ENCODE results near the gene KCNJ15.
"Not testable (repeated sequence)": the region's sequence is repeated elsewhere in the genome, so short reads cannot be mapped to it uniquely, and the experiment has no call there.

DNA sequence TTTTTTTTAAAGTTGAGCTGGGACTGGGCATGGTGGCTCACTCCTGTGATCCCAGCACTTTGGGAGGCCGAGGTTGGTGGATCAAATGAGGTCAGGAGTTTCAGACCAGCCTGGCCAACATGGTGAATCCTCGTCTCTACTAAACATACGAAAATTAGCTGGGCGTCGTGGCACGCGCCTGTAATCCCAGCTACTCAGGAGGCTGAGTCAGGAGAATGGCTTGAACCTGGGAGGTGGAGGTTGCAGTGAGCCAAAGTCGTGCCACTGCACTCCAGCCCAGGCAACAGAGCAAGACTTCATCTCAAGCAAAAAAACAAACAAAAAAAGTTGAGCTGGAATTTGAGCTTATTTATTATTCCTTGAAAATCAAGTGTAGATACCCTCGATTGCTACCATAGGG, 21.5 kb upstream of the KCNJ15 start:
- TF ChIP-seq, protein P1, sequence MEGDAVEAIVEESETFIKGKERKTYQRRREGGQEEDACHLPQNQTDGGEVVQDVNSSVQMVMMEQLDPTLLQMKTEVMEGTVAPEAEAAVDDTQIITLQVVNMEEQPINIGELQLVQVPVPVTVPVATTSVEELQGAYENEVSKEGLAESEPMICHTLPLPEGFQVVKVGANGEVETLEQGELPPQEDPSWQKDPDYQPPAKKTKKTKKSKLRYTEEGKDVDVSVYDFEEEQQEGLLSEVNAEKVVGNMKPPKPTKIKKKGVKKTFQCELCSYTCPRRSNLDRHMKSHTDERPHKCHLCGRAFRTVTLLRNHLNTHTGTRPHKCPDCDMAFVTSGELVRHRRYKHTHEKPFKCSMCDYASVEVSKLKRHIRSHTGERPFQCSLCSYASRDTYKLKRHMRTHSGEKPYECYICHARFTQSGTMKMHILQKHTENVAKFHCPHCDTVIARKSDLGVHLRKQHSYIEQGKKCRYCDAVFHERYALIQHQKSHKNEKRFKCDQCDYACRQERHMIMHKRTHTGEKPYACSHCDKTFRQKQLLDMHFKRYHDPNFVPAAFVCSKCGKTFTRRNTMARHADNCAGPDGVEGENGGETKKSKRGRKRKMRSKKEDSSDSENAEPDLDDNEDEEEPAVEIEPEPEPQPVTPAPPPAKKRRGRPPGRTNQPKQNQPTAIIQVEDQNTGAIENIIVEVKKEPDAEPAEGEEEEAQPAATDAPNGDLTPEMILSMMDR (IDR thresholded peaks at IDR 0.05), result not testable (repeated sequence)
- TF ChIP-seq SIN3A (IDR thresholded peaks at IDR 0.05; ENCODE audit: borderline replicate concordance, insufficient read depth, low read depth, low read length); POLR2AphosphoS5 (IDR thresholded peaks at IDR 0.05; ENCODE audit: low read depth, low read length); TCF7L2 (IDR thresholded peaks at IDR 0.05; ENCODE audit: low read depth, low read length): not testable (repeated sequence)
- TF ChIP-seq, protein P2, sequence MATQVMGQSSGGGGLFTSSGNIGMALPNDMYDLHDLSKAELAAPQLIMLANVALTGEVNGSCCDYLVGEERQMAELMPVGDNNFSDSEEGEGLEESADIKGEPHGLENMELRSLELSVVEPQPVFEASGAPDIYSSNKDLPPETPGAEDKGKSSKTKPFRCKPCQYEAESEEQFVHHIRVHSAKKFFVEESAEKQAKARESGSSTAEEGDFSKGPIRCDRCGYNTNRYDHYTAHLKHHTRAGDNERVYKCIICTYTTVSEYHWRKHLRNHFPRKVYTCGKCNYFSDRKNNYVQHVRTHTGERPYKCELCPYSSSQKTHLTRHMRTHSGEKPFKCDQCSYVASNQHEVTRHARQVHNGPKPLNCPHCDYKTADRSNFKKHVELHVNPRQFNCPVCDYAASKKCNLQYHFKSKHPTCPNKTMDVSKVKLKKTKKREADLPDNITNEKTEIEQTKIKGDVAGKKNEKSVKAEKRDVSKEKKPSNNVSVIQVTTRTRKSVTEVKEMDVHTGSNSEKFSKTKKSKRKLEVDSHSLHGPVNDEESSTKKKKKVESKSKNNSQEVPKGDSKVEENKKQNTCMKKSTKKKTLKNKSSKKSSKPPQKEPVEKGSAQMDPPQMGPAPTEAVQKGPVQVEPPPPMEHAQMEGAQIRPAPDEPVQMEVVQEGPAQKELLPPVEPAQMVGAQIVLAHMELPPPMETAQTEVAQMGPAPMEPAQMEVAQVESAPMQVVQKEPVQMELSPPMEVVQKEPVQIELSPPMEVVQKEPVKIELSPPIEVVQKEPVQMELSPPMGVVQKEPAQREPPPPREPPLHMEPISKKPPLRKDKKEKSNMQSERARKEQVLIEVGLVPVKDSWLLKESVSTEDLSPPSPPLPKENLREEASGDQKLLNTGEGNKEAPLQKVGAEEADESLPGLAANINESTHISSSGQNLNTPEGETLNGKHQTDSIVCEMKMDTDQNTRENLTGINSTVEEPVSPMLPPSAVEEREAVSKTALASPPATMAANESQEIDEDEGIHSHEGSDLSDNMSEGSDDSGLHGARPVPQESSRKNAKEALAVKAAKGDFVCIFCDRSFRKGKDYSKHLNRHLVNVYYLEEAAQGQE (IDR thresholded peaks at IDR 0.05; ENCODE audit: insufficient read depth in 1 of 2, low read depth in 2 of 2, low read length in 1 of 2), result not testable (repeated sequence)
